ENCODE data around the gene GSKIP.

The GSKIP gene

GRCh38 chr14:96380735-96381134 is 17.4 kb downstream of the GSKIP start:
- DNase-seq (ENCODE audit: low spot score): no peak

GRCh38 chr14:96383445-96383844 is 20.1 kb downstream of the GSKIP start:
- no peak for DNase-seq (ENCODE audit: low spot score)

- DNase-seq (ENCODE audit: low spot score): no peak
Measured at GRCh38 chr14:96384053-96384452, 20.7 kb downstream of the GSKIP start.

- no peak for DNase-seq (ENCODE audit: low spot score)
Measured at GRCh38 chr14:96384740-96385139, 21.4 kb downstream of the GSKIP start.

GRCh38 chr14:96385385-96385784 is 22.1 kb downstream of the GSKIP start:
- DNase-seq (ENCODE audit: low spot score): no peak

- DNase-seq (ENCODE audit: low spot score): peak; percentile 4
Measured at GRCh38 chr14:96390965-96391292, 27.6 kb downstream of the GSKIP start.

- DNase-seq (ENCODE audit: low spot score): peak; percentile 85
Measured at GRCh38 chr14:96391293-96392118, 28.2 kb downstream of the GSKIP start.

- peak; percentile 6 for DNase-seq (ENCODE audit: low spot score)
Measured at GRCh38 chr14:96393071-96393691, 29.9 kb downstream of the GSKIP start.

GRCh38 chr14:96394047-96394815 is 30.9 kb downstream of the GSKIP start:
- no peak for DNase-seq (ENCODE audit: low spot score)

- no peak for DNase-seq (ENCODE audit: low spot score)
Measured at GRCh38 chr14:96398432-96398831, 35.1 kb downstream of the GSKIP start.

GRCh38 chr14:96398921-96399320 is 35.6 kb downstream of the GSKIP start:
- no peak for DNase-seq (ENCODE audit: low spot score)

GRCh38 chr14:96399405-96399804 is 36.1 kb downstream of the GSKIP start:
- DNase-seq (ENCODE audit: low spot score): no peak

GRCh38 chr14:96400495-96400894 is 37.2 kb downstream of the GSKIP start:
- DNase-seq (ENCODE audit: low spot score): peak; percentile 21

- no peak for DNase-seq (ENCODE audit: low spot score)
Measured at GRCh38 chr14:96403409-96403808, 40.1 kb downstream of the GSKIP start.

- DNase-seq (ENCODE audit: low spot score): no peak
Measured at GRCh38 chr14:96405677-96406076, 42.4 kb downstream of the GSKIP start.

- no peak for DNase-seq (ENCODE audit: low spot score)
Measured at GRCh38 chr14:96407935-96408570, 44.7 kb downstream of the GSKIP start.

GRCh38 chr14:96408608-96409007 is 45.3 kb downstream of the GSKIP start:
- DNase-seq (ENCODE audit: low spot score): no peak

GRCh38 chr14:96409701-96410100 is 46.4 kb downstream of the GSKIP start:
- no peak for DNase-seq (ENCODE audit: low spot score)

- DNase-seq (ENCODE audit: low spot score): no peak
Measured at GRCh38 chr14:96410119-96410518, 46.8 kb downstream of the GSKIP start.

GRCh38 chr14:96413526-96413925 is 50.2 kb downstream of the GSKIP start:
- no peak for DNase-seq (ENCODE audit: low spot score)

- no peak for DNase-seq (ENCODE audit: low spot score)
Measured at GRCh38 chr14:96415559-96415958, 52.2 kb downstream of the GSKIP start.

GRCh38 chr14:96416292-96416691 is 53.0 kb downstream of the GSKIP start:
- no peak for DNase-seq (ENCODE audit: low spot score)

GRCh38 chr14:96417254-96417653 is 53.9 kb downstream of the GSKIP start:
- DNase-seq (ENCODE audit: low spot score): no peak

All from cerebellar cortex (tissue), 1 donor.